Psoas muscle (tissue), 8 donors: ENCODE data around the gene OSR1. TPM values are rescaled to one million over a fixed set of nuclear protein-coding genes. Genes with fewer than 3 reads are reported as not detected.

Experiments used
- ATAC-seq, 4 donors: fragments of 200-7000 bp; cut with Tn5 transposase; one replicate each; pipeline ENCODE4 v1.9.1; 2020; ENCODE audit warnings: moderate library complexity in 3 of 4, mild to moderate bottlenecking in 2 of 4
- DNase-seq, 2 donors: peaks; one replicate each; pipeline ENCODE4 v3.0.0-alpha.2; 2020
- H3K27ac ChIP-seq: fragments of 200-600 bp; one replicate; pipeline ENCODE4 v1.8.0; 2022
- H3K27me3 ChIP-seq, 3 donors: fragments of 200-600 bp in 1 of 3; one replicate each; pipeline versions ENCODE4 v1.6.1 to v1.8.0; 2013 to 2022; ENCODE audit warnings: low read length in 2 of 3, mild to moderate bottlenecking in 2 of 3, moderate library complexity in 1 of 3; ENCODE audit not compliant: insufficient read depth in 3 of 3
- H3K36me3 ChIP-seq, 2 donors: fragments of 200-600 bp in 1 of 2; one replicate each; pipeline versions ENCODE4 v1.6.1 to v1.8.0; 2013 to 2022; ENCODE audit warnings: low read depth in 1 of 2, mild to moderate bottlenecking in 1 of 2, moderate library complexity in 1 of 2; ENCODE audit not compliant: insufficient read depth in 1 of 2
- H3K4me1 ChIP-seq: fragments of 200-600 bp; one replicate; pipeline ENCODE4 v1.8.0; 2022
- H3K4me3 ChIP-seq: fragments of 200-600 bp; one replicate; pipeline ENCODE4 v1.8.0; 2022; ENCODE audit warnings: mild to moderate bottlenecking
- H3K9me3 ChIP-seq: fragments of 200-600 bp; one replicate; pipeline ENCODE4 v1.8.0; 2022
- CTCF ChIP-seq: fragments of 200-600 bp; IDR thresholded peaks from one replicate; pipeline ENCODE4 v1.8.0; 2022; ENCODE audit warnings: antibody characterized with exemption
- WGBS, 3 donors: extraction: QIAGEN DNeasy Blood & Tissue Kit; methylation state at CpG; one replicate each; pipeline versions ENCODE4 v1.1.6 to v1.1.7; 2013; 5-methylcytosine and 5-hydroxymethylcytosine counted together
- intact Hi-C, 2 donors: fragments of 100-400 bp; cut with DNase I; formaldehyde crosslinking; loops; one replicate each; pipeline versions ENCODE4 v1.11.0 to v1.14.2; 2022
- polyA plus RNA-seq, 3 donors: library from polyadenylated mRNA; stranded (reverse); fragments of 200-250 nt; gene quantifications; one replicate each; pipeline ENCODE4 v1.2.3, GENCODE V29; 2013
- total RNA-seq, 4 donors: library from RNA; stranded (reverse); fragmentation: NEBNext Ultra II Directional in 2 of 4; extraction: Animal tissue kit (Norgen Biotek cat#: 25700) in 2 of 4; gene quantifications; one replicate each; pipeline versions ENCODE4 v1.2.1 to v1.2.4, GENCODE V29; 2021 to 2023
- donor health status: healthy with polysubstance abuse.
- donor health status: DM: no; HTN: no; CAD: no; lungs with moderate emphysema.
- donor health status: Bipolar disorder and iron deficiency.
- donor health status: healthy.
- donor health status: DM: yes; HTN: yes; CAD: no.
- donor health status: DM: no; HTN: no; CAD: no.
- donor health status: DM: no; HTN: no; CAD: no.
- donor health status: DM: yes; HTN: yes; CAD: no.

The OSR1 gene
- total and polyA plus RNA-seq, 7 donors, result 1.1 to 6.7 (median 3.2) TPM

GRCh38 chr2:19329445-19329844 lies 29.0 kb downstream of the OSR1 start:
- no peak for TF ChIP-seq CTCF
- no peak for ATAC-seq
- WGBS, 3 donors, result 24 to 41% (median 31%) methylated on average over 2 of the region's 2 CpGs

GRCh38 chr2:19327496-19327895 lies 30.9 kb downstream of the OSR1 start:
- intact Hi-C loops, result no loop called here
- ATAC-seq, result no peak

More at GRCh38 chr2:19329445-19329844, 29.0 kb downstream of the OSR1 start:
- H3K27me3 ChIP-seq, result no peaks in the 10 kb centered on the region
- intact Hi-C loops, result no loop called here
- H3K36me3 ChIP-seq, result no peaks in the 10 kb centered on the region
- H3K4me1 ChIP-seq, result no peaks in the 10 kb centered on the region
- no peak overlapping the region for H3K27ac ChIP-seq
- no peak for DNase-seq
- no peak overlapping the region for H3K4me3 ChIP-seq
- H3K9me3 ChIP-seq, result no peaks in the 10 kb centered on the region

GRCh38 chr2:19321946-19322345 lies 36.5 kb downstream of the OSR1 start:
- DNase-seq (no peak), ATAC-seq (no peak)
- intact Hi-C loops, result no loop called here

More at GRCh38 chr2:19327496-19327895, 30.9 kb downstream of the OSR1 start:
- Histone ChIP-seq H3K27ac (no peak overlapping the region), H3K36me3 (no peaks in the 10 kb centered on the region), H3K4me3 (no peak overlapping the region), H3K27me3 (no peaks in the 10 kb centered on the region), H3K9me3 (no peaks in the 10 kb centered on the region), H3K4me1 (no peaks in the 10 kb centered on the region)
- no peak for DNase-seq
- TF ChIP-seq CTCF, result no peak

GRCh38 chr2:19320813-19321212 lies 37.6 kb downstream of the OSR1 start:
- ATAC-seq, result no peak
- no peak overlapping the region for H3K27ac ChIP-seq
- no peak for DNase-seq
- no peak overlapping the region for H3K4me3 ChIP-seq
- no peaks in the 10 kb centered on the region for H3K36me3 ChIP-seq
- no peaks in the 10 kb centered on the region for H3K4me1 ChIP-seq
- WGBS, 3 donors, result 96 to 100% (median 100%) methylated on average over 1 of the region's 1 CpG
- TF ChIP-seq CTCF, result no peak
- H3K9me3 ChIP-seq, result no peaks in the 10 kb centered on the region
- intact Hi-C loops, result no loop called here
- no peaks in the 10 kb centered on the region for H3K27me3 ChIP-seq

More at GRCh38 chr2:19321946-19322345, 36.5 kb downstream of the OSR1 start:
- Histone ChIP-seq H3K4me3 (no peak overlapping the region), H3K36me3 (no peaks in the 10 kb centered on the region), H3K27me3 (no peaks in the 10 kb centered on the region), H3K9me3 (no peaks in the 10 kb centered on the region), H3K27ac (no peak overlapping the region), H3K4me1 (no peaks in the 10 kb centered on the region)
- no peak for TF ChIP-seq CTCF

GRCh38 chr2:19319698-19320097 lies 38.7 kb downstream of the OSR1 start:
- Histone ChIP-seq H3K27ac (no peak overlapping the region), H3K9me3 (no peaks in the 10 kb centered on the region), H3K4me3 (no peak overlapping the region), H3K36me3 (no peaks in the 10 kb centered on the region), H3K27me3 (no peaks in the 10 kb centered on the region), H3K4me1 (no peaks in the 10 kb centered on the region)
- WGBS, 3 donors, result 26 to 36% (median 33%) methylated on average over 3 of the region's 3 CpGs
- intact Hi-C loops, result no loop called here
- no peak for TF ChIP-seq CTCF
- ATAC-seq (no peak), DNase-seq (no peak)
